Activated CD4-positive, alpha-beta T cell treated with anti-CD3 and anti-CD28 coated beads for 48 hours (primary cell): ENCODE measurements around the gene NUB1.

Experiments
- DNase-seq: peaks from one replicate; pipeline ENCODE4 v3.0.0-alpha.2; 2020

Gene NUB1

GRCh38 chr7:151408839-151409666 lies 67.4 kb downstream of the NUB1 start:
- no peak for DNase-seq

- no peak for DNase-seq
These were observed 68.2 kb downstream of the NUB1 start, which contains the start of gene WDR86 for GRCh38 chr7:151409667-151410404. Gene WDR86, minus strand, starts transcription at chr7:151410038. Its CDS starts 449 bp downstream, at chr7:151409589.

GRCh38 chr7:151410405-151411390 lies 69.1 kb downstream of the NUB1 start:
- no peak for DNase-seq

- DNase-seq: no peak
These were observed 69.9 kb downstream of the NUB1 start for GRCh38 chr7:151411551-151411950.

DNA sequence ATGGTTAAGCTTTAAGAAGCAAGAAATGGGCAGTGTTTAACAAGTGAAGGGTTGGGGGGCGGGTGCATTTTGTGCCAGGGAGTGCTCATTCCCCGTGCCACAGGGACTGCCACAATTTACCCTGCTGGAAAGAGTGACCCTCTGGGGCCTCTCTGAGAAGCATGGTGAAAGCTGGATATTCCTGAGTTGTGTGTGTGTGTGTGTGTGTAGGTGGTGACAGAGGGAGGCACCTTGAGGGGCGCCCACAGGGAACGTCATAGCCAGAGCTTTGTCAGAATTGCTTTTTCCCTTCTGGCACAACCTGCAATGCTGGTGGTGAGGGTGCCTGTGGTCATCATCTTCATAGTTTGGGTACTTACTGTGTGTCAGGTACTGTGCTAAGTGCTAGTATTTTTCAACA lies 70.7 kb downstream of the NUB1 start:
- no peak for DNase-seq

DNA sequence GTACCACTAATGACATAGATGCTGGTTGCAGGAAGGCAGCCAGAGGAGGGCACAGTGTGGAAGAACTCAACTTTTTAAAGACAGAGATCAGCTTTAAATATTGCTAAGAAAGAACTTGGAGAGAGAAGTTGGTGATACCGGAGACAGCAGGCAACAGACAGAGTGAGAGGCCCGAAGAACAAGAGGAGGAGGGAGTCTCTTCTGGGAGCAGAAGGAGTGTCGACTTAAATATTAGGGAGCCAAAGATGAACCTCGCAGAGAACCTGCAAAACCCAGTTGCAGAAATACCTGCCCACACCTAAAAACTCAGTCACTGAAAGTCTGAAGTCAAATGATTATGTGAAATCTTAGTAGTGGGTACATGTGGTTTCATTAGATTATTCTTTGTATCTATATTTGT lies 71.6 kb downstream of the NUB1 start:
- no peak for DNase-seq

DNA sequence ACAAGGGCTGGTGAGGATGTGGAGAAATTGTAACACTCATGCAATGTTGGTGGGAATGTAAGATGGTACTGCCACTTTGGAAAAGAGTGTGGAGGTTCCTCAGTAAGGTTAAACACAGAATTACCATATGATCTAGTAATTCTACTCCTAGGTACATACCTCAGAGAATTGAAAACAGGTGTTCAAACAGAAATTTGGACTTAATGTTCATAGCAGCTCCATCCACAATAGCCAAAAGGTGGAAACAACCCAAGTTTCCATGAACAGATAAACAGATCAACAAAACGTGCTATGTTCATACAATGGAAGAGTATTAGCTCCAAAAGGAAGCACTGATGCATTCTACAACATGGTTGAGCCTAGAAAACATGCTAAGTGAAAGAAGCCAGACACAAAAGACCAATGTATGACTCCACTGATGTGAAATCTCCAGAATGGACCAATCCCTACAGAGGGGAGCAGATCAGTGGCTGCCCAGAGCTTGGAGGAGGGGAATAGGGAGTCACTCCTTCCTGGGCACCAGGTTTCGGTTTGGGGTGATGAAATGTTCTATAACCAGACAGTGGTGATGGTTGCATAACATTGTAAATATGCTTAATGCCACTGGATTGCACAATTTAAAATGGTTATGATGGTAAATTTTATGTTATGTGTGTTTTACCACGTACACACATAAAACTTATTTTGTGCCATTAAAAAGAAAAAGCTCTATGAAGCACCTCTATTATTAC lies 73.9 kb downstream of the NUB1 start:
- DNase-seq: no peak

DNA sequence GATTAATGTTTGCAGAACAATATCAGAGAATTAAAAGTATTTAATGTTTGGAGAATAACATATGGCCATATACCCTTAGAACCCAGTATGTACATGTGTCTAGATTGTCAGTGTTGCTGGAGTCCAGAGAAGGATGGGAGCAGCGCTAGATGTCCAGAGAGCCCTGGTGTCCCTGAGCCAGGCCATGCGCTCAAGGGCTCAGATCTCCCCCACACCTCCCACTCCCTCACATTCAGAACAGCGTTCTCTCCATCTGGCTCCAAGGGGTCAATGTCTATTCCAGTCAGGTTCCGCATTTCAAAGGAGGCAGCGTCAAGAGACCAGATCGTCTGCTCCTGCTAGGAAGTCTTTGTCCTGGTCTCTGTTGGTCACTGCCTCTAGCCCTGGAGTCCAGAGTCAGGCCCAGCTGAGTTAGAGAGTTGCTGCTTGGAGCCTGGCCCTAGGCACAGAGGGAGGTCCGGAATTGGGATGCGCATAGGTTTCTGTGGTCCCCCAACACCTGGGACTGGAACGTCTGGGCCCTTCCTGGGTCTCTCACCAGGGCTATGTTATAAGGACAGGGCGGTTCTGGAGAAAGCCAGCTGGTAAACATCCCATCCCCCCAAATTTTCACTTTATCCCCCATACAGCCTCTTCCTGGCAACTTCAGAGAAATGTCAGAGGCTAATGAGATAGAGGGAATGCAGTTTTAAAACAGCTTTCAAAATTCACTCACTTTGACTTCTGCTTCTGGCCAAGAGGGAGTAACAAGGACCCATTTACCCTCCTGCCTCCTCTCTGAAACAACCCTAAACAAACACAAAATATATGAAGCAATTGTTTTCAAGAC lies 74.7 kb downstream of the NUB1 start:
- DNase-seq: no peak

DNA sequence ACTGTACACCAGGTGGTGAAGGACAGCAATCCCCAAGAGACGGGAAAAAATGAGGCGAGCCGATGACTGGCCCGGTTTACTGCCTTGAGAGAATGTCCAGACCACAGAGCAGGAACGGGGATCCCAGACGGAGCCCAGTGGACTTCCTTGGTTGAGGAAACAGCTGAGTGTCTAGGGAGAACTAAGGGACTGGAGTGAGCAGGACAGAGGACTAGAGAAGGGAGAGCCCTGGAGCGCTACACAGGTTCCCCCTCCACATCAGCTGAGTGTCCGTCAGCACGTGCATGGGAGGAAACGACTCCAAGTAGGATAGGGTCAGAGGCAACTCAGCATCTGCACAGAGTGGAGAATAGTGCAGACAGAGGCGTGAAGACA lies 75.3 kb downstream of the NUB1 start:
- no peak for DNase-seq

GRCh38 chr7:151420144-151420543 lies 78.5 kb downstream of the NUB1 start:
- no peak for DNase-seq

- no peak for DNase-seq
These were observed 80.6 kb downstream of the NUB1 start for GRCh38 chr7:151422212-151422611.

GRCh38 chr7:151423226-151423625 lies 81.6 kb downstream of the NUB1 start:
- no peak for DNase-seq

DNA sequence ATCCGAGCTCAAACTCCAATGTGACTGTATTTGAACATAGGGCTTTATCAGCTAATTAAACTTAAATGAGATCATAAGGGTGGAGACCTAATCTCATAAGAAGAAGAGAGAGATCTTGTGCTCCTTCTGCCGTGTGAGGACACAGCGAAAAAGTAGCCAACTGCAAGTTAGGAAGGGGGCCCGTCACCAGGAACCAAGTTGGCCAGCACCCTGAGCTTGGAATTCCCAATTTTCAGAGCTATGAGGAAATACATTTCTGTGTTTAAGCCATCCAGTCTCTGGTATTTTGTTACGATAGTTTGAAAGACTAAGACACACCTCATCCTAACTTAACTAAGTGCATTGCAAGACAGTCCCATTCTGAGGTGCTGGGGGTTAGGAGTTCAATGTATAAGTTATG lies 82.3 kb downstream of the NUB1 start:
- no peak for DNase-seq

GRCh38 chr7:151424799-151425198 lies 83.2 kb downstream of the NUB1 start:
- no peak for DNase-seq

DNA sequence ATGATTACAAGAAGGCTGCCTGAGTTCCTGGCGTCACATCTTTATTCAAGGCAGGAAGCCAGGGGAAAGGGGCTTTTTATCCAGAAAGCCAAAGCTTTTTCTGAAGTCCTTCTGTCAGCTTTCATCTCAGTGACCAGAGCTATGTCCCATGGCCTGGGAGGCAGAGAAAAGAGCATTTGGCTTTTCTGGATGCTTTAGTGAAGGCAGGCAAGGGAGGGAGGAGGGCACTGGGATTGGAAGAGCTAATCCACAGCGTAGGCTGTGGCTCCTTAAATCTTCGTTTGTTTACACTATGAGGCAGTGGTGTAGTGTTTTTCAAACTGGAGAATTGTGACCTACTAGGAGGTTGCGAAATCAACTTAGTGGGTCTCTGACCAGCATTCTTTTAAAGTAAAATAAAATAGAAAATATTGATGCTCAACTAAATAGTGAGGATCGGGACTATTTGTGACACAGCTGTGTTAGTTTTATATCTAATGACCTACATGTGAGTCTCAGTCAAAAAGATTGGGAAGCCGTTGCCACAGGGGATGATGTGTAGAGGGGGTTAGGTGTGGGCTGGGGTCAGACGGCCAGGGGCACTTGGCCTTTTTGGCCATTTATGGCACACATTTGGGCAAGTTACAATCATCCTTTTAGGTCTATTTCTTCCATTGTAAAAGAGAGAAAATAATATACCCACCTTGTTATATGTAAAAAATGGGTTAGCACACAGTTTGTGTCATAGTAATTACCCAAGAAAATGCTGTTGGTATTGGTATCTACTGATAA lies 84.2 kb downstream of the NUB1 start:
- no peak for DNase-seq

DNA sequence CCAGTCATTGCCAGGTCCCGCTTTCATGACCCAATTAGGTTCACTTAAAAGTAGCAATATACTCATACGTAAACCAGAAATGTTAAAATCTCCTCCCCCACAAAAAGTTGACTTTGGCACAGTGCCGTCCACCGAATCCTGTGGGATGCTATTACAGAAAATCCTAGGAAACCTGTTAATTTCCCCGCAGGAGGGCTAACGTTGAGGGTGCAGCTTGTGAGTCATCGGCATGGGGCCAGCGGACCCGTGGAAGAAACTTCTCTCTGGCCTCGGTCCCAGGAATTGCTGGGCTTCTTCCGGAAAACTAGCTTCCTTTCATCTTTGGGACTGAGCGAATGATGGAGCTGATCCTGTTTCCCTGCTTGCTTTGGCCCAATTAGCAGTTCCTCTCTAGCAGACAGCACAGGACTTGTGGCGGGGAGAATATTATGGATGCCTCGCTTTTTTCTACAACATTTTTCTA lies 84.9 kb downstream of the NUB1 start:
- DNase-seq: no peak

GRCh38 chr7:151426904-151427704 lies 85.5 kb downstream of the NUB1 start:
- no peak for DNase-seq

DNA sequence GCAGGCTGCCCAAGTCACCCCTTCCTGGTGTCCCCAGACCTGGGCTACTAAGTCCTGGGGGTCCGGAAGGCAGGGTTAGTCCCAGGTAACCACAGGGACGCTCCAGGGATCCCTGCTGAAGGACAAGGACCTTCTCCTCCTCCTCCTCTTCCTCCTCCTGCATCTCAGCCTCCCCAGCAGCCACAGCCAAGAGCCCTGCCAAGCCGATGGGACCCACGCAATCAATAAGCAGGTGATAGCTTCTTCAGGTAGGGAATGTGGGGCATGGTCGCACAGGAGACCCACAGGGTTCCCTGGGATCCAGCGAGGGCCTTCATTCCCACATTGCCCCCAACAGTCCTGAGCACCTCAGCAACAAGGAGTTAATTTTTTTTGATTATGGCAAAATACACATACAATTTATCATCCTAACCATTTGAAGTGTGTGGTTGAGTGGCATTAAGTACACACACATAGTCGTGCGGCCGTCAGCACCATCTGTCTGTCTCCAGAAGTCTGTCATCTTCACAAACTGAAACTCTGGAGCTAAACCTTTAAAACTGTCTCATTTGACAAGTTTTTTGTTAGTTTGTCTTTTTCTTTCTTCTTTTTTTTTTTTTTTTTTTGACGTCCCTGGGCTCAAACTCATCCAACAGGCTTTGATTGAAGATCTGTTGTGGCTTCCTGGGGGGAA lies 86.2 kb downstream of the NUB1 start:
- no peak for DNase-seq
